COLO668 (cell line): Measurements from ENCODE around the gene EGR1.

Experiments used
- DNase-seq: peaks from one replicate; lab custom pipeline; 2025; ENCODE audit not compliant: unreplicated experiment; lab: John Stamatoyannopoulos, UW

Gene EGR1

GRCh38 chr5:138452720-138453119 is 12.6 kb upstream of the EGR1 start:
- DNase-seq = no peak

- DNase-seq = no peak
Observed at GRCh38 chr5:138453590-138453989, 11.7 kb upstream of the EGR1 start.

GRCh38 chr5:138454121-138454520 is 11.2 kb upstream of the EGR1 start:
- DNase-seq = no peak

DNA sequence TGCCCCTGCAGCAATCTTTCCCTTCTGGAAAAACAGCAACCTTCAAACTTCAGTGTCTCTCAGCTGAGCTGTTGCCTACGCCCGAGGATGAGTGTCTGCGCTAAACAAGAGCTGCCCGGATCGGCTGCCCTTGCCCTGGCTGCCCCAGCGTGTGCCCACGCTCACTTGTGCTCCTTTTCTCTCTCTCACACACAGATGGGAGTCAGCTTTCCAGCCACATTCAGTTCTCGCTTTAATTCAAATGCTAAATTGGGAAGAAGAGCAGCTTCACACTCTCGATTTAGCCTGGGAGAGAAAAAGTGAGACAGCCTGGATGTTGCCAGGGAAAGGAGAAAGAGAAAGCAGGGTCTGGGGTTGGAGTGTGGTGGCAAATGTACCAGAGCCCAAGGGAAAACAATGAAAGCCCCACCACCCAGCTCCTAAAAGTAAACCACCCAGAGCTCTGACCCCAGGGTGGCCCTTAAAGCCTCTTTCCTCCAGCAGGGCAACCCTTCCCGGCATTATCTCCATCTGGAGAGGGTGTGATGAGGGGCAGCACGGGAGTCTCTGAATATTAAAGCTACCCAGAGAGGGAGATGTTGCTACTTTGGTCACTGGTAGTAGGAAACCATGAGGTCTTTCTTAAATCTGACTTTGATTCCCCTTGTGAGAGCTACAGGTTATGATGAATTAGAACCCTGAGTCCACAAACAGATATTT is 9.9 kb upstream of the EGR1 start:
- no peak for DNase-seq

DNA sequence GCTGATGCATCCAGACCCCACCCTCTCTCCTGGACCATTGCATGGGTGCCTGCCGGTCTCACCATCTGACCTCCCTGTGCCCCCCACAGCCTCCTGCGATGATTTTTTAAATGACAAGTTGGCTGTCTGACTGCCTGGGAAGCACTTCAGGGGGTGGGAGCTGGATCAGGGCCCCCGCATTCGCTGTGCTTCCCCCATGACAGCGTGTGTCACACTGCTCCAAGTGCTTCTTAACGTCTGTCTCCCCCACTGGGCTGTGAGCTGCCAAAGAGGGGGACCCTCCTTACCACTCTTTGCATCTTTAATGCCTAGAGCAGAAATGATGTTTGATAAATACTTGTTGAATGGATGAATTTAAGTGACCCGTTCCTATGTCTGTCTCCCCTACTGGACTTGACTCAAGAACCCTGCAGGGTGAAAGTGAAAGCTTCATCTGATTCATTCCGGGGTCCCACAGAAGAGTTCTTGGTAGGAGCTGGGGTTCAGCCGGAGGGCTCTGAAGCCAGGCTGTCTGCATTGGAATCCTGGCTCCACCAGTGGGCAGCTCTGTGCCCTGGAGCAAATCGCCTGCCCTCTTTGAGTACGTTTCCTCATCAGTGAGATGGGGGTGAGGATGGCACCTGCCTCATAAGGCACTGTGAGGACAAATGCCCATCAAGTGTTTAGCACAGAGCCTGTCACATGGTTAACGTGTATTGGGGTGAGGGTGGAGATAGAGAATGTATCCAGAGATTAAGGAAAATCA is 7.6 kb upstream of the EGR1 start:
- no peak for DNase-seq

DNA sequence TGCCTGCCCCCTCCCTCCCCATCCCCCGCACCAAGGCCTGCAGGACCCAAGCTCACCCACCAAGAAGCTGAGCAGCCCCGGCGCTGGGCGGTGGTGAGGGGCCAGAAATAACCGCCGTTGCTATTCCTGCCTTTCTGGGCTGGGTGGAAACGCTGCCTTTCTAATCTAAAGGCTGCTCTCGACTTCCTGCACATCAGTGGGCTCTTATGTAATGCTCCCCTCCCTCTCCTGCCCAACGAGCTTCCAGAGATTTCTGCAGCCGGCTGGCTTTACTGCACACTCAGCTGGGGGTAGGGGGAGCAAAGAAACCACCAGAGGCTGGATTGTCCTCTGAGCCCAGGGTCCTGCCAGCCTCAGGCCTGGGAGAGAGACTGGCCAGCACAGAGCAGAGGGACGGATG is 6.9 kb upstream of the EGR1 start:
- no peak for DNase-seq

GRCh38 chr5:138458856-138459255 is 6.4 kb upstream of the EGR1 start:
- no peak for DNase-seq

DNA sequence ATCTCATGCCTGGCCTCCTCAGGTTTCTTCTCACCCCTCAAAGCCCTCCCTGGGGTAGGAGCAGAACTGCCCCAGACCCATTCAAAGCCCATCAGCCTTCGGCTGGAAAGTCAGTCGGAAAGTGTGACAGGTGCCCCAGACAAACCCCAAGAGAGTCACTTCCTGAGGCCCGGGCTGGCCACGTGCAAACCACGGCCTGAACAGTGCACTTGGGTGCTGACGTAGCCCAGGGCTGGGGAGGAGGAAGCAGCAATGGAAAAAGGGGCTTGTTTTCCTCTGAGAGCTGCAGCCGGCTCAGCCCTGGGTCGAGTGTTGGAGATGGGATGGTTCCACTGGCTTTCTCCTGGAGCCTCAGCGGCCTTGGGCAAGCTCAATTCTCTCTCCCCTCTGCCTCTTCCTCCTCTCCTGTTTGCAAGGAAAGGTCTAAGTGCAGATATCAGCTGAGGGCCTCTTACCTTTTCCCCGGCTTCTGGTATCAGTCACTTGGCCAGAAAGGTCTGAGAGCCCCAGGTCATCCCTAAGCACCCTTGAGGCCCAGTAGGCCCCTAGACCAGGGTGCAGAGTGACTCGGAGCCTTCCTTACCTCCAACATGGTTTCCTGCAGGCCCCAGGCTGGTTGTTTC is 5.9 kb upstream of the EGR1 start:
- peak; percentile 1 for DNase-seq

DNA sequence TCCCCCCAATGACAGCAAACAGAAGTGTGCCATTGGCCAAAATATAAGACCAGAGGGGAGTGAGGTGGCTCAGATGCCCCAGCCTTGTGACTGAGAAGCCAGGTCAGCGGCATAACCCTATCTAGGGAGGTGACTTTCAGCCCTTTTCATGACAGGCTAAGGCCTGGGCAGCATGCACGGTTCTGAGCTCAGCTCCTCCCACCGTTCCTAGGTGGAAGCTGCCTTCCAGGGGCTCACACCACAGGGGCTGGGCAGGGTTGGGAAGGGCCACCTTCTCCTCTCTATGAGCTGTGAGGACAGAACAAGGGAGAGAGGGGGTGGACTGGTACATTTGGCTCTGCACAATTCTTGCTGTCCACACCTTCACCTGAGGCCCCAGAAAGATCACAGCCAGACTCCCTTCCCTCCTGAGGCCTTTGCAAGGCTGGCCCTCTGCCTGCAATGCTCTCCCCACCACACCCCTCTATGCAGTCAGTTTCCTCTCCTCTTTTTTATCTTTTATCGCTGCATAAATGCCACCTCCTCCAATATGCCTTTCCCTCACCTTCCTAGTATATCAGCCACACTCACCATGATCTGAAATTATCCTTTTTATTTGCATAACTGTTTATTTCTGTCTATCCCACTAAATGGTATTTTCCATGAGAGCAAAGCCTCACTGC is 5.1 kb upstream of the EGR1 start:
- DNase-seq = no peak

DNA sequence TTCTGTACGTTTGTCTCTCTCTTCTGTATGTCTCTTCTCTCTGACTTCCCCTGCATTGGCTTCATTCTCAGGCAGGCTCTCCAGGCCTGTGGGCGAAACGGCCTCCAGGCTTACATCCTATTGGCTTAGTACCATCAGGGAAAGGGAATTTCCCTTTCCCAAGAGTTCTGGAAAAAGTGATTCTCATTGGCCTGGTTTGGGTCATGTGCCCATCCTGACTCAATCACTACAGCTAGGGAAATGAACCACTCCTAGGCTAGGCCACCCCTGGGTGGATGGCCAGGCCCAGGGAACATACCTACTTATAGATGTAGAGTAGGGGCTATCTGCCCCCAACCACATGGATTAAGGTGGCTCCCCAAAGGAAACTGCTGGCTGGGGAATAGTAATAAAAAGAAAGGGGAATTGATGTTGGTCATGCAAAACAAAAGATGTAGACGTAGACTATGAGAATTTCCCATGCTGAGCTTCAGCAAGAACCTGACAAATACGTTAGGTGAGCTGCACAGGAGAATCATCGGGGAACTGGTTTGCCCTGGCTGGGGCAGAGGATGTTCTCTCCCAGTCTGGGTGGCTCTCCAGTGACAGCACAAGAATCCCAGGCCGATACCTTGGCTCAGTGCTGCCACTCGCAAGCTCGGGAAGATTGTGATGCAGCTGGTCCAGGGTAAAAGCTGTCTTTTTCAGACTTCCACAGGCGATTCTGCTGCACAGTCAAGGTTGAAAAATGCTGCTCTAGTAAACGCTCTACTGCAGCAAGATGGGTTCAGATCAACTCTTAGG is 3.7 kb upstream of the EGR1 start:
- no peak for DNase-seq

GRCh38 chr5:138463419-138464007 is 1.8 kb upstream of the EGR1 start:
- peak; percentile 9 for DNase-seq

DNA sequence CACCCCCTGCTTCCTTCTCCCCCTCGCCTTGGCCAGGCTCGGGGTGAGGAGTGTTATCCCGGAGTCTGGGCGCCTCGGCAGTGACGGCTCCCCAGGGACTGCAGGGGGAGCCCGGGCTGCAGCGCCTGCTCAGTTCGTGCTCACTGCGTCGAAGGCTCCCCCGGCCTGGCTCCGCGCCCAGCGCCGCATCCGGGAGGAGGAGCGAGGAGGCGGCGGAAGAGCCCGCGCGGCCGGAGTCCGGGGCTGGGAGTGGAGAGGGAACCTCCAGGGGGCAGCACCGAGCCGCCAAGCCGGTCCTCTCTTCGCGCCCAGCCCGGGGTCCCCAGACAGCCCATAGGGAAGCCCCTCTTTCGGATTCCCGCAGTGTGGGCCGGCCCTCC is 1.3 kb upstream of the EGR1 start:
- DNase-seq = peak; percentile 94

- DNase-seq = peak; percentile 94
Observed at GRCh38 chr5:138464388-138465260, 655 bp upstream of the EGR1 start.

GRCh38 chr5:138466125-138466899 is 1.0 kb downstream of the EGR1 start:
- peak; percentile 41 for DNase-seq

GRCh38 chr5:138466900-138467710 is 1.8 kb downstream of the EGR1 start:
- DNase-seq = no peak

- DNase-seq = no peak
Observed at GRCh38 chr5:138467711-138468132, 2.4 kb downstream of the EGR1 start.

- DNase-seq = no peak
Observed at GRCh38 chr5:138468133-138468965, 3.1 kb downstream of the EGR1 start.
